ENCODE measurements around the gene SLC43A3.

DNA sequence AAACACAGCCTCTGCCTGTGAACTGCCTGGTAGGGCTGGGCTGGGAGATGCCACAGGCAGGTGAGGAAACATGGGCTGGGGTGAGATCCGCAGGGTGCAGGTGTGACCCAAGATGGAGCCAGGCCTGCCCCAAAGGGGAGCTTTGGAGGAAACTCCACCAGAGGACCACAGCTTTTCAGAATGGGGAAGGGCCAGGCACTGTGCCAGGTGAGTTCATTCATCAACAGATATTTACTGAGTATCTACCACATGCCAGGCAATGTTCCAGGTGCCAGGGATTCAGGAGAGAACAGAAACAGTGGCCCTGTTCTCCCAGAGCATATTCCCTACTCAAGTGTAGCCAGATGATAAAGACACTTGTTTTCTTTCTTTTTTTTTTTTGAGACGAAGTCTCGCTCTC lies 44.6 kb upstream of the SLC43A3 start:
- TF ChIP-seq POLR2A (IDR thresholded peaks at IDR 0.05; ENCODE audit: low read length) (no peak), GATA1 (IDR thresholded peaks at IDR 0.05; ENCODE audit: low read depth, low read length) (no peak)

Data from erythroblast (primary cell).